GM21423 (cell line): ENCODE results near the gene TWIST1.

ENCODE experiments used
- ATAC-seq: cut with Tn5 transposase; IDR thresholded peaks from one replicate; pipeline ENCODE4 v1.9.1; 2021; ENCODE audit warnings: mild to moderate bottlenecking, moderate library complexity; ENCODE audit not compliant: unreplicated experiment

The TWIST1 gene

GRCh38 chr7:19117091-19117869, at the start of gene TWIST1:
TWIST1 (minus strand) TSS chr7:19117636; CDS start chr7:19117321, 315 bp downstream.
- ATAC-seq = peak; percentile 36

- ATAC-seq = no peak
These were observed 44.2 kb upstream of the TWIST1 start for GRCh38 chr7:19161671-19162070.

GRCh38 chr7:19146699-19147098, 29.3 kb upstream of the TWIST1 start:
- no peak for ATAC-seq

- no peak for ATAC-seq
These were observed 28.1 kb upstream of the TWIST1 start for GRCh38 chr7:19145434-19146115.

- no peak for ATAC-seq
These were observed 27.4 kb upstream of the TWIST1 start, which contains the start of gene FERD3L for GRCh38 chr7:19144661-19145433. FERD3L (minus strand) TSS chr7:19145421; CDS start chr7:19145362, 59 bp downstream.

GRCh38 chr7:19143881-19144574, 26.6 kb upstream of the TWIST1 start:
- no peak for ATAC-seq

- ATAC-seq = no peak
These were observed 22.4 kb upstream of the TWIST1 start for GRCh38 chr7:19139706-19140327.

- ATAC-seq = no peak
These were observed 16.4 kb upstream of the TWIST1 start for GRCh38 chr7:19133886-19134285.

- ATAC-seq = no peak
These were observed 16.0 kb upstream of the TWIST1 start for GRCh38 chr7:19133390-19133789.

GRCh38 chr7:19128856-19129255, 11.4 kb upstream of the TWIST1 start:
- ATAC-seq = no peak

GRCh38 chr7:19121977-19122588, 4.6 kb upstream of the TWIST1 start:
- ATAC-seq = no peak

GRCh38 chr7:19119870-19120486, 2.5 kb upstream of the TWIST1 start:
- no peak for ATAC-seq

GRCh38 chr7:19119372-19119771, 1.9 kb upstream of the TWIST1 start:
- ATAC-seq = no peak

GRCh38 chr7:19118636-19119371, 1.4 kb upstream of the TWIST1 start:
- no peak for ATAC-seq

- no peak for ATAC-seq
These were observed 603 bp upstream of the TWIST1 start for GRCh38 chr7:19117870-19118608.

GRCh38 chr7:19116121-19117090, 1.0 kb downstream of the TWIST1 start:
- peak; percentile 32 for ATAC-seq

- ATAC-seq = no peak
These were observed 2.9 kb downstream of the TWIST1 start for GRCh38 chr7:19114551-19114855.
